Measurements from ENCODE around the gene PARD3.

Gene PARD3

GRCh38 chr10:34549001-34549400 is 266.1 kb downstream of the PARD3 start:
- no peak for DNase-seq (ENCODE audit: low read depth in 1 of 2, low spot score in 1 of 2)

GRCh38 chr10:34548466-34548865 is 266.6 kb downstream of the PARD3 start:
- DNase-seq (ENCODE audit: low read depth in 1 of 2, low spot score in 1 of 2) = no peak

DNA sequence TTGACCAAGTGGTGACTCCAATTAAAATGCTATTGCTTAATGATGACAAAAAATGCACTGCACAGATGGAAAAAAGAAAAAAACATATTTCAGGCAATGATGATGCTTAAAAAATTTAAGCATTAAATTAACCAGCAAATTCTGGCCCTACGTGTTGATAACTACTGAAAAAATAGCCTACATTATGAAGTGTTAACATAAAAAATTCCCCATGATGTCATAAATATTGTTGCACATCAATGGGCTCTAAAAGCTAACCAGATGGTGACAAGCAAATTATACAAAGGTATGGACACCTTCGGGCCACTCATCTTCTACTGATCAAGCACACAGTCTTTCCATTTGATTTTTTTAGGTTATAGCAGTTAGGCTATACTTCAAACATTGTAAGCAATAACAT is 267.4 kb downstream of the PARD3 start:
- DNase-seq (ENCODE audit: low read depth in 1 of 2, low spot score in 1 of 2) = no peak

DNA sequence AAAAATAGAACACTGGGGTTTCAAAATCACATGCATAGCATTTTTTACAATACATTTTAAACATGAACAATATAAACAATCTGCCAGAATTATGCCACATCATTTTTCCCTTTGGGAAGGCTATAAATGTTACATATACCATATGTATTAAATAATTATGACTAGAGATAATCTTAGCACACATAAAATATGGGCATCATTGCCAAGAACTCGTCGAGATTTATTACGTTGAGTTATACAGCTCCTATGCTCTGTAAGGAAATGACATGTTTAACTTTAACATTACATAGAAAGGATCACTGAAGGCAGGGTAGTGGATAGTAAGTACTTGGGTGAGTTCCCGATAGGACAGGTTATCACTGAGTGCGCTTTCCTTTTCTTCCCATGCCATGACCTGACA is 267.8 kb downstream of the PARD3 start:
- DNase-seq (ENCODE audit: low read depth in 1 of 2, low spot score in 1 of 2) = no peak

DNA sequence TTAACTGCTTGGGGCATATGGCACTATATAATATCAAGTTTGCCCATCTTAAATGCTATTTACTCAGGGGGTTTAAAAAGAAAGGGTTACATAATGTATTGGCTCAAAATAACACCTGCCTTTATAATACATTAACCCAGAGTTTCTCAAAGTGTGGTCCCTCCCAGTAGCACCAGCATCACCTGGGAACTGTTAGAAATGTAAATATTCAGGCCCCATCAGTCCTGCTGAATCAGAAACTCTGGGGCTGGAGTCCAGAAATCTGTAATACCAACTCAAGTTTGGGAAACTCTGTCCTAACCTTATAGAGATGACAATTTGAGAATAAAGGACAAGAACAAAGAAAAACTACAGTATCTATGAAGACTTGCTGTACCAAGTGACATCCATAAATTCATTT is 270.7 kb downstream of the PARD3 start:
- no peak for DNase-seq (ENCODE audit: low read depth in 1 of 2, low spot score in 1 of 2)

DNA sequence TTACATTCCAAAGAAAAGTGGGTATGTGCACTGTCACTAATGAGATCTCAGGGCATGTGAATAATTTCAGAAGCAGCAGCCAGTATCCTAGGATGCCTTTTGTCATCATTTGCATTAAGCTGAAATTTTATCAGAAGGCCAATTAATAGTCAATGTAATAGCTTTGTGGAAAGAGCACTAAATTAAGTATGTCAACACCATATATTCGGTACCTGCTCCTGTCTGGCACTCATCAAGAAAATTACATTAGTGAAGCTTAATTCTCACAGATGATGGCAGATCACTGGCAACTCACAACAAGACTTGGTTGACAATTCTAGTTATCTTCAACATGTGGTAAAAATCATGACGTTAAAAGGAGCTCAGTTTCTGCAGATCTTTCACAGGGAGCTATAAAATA is 271.4 kb downstream of the PARD3 start:
- DNase-seq (ENCODE audit: low read depth in 1 of 2, low spot score in 1 of 2) = no peak

- DNase-seq (ENCODE audit: low read depth in 1 of 2, low spot score in 1 of 2) = no peak
Observed at GRCh38 chr10:34540492-34540891, 274.6 kb downstream of the PARD3 start.

DNA sequence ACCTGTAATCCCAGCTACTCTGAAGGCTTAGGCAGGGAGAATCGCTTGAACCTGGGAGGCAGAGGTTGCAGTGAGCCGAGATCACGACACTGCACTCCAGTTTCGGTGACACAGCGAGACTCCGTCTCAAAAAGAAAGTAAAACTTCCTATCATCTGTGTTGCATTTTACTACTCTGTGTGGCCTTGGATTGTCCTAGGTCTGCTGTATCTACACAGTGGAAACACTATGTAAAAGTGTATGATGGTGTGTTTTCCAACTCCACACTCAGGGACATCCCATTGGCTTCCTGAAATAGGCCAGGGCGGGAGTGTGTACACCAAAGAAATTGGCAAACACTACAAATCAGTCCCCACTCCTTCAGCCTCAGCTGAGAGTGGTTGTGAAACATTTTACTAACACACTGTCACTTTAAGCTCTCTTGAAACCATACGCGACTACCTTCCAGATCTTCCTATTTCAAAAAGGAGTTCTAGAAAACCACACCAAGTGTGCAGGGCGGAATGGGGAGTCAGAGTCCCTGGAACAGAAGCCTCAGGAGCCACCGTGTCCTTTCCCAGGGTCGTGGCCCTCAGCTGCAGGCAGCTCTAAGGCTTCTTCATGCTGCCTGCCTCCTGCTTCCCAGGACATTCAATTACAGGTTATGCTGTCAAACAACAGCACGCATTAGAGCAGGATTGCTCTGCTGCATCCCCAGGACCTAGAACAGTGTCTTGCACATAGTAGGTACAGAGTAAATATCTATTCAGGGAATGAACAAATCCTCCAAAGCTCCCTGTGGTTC is 275.4 kb downstream of the PARD3 start:
- no peak for DNase-seq (ENCODE audit: low read depth in 1 of 2, low spot score in 1 of 2)

DNA sequence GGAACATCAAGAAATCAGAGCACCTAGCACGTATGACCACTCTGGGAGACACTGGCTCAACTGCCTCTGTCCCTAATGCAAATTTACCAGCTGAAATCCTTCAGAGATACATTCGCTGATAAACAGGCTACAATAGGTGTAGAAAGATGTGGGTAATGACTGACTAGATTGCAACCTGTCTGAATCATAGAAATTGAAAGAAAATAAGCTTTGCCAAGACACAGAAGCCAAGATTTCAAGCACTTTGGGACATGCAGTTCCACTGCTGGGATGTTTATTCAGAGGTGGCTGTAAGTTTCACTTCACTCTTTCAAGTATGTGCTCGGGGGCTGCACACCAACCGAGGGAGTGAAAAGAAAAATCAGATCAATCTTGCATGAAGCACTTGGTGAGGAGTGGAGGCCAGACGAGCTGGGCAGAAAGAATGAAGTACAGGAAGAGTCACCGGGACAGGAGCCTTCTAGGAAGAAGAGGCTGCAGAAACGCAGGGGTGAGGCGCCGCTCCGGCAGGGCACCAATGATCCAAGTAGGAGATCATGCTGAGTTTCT is 276.7 kb downstream of the PARD3 start:
- no peak for DNase-seq (ENCODE audit: low read depth in 1 of 2, low spot score in 1 of 2)

- DNase-seq (ENCODE audit: low read depth in 1 of 2, low spot score in 1 of 2) = no peak
Observed at GRCh38 chr10:34537629-34538231, 277.4 kb downstream of the PARD3 start.

- no peak for DNase-seq (ENCODE audit: low read depth in 1 of 2, low spot score in 1 of 2)
Observed at GRCh38 chr10:34535872-34536271, 279.2 kb downstream of the PARD3 start.

- no peak for DNase-seq (ENCODE audit: low read depth in 1 of 2, low spot score in 1 of 2)
Observed at GRCh38 chr10:34530778-34531177, 284.3 kb downstream of the PARD3 start.

GRCh38 chr10:34528320-34528719 is 286.8 kb downstream of the PARD3 start:
- DNase-seq (ENCODE audit: low read depth in 1 of 2, low spot score in 1 of 2) = no peak

- DNase-seq (ENCODE audit: low read depth in 1 of 2, low spot score in 1 of 2) = no peak
Observed at GRCh38 chr10:34526758-34527730, 288.1 kb downstream of the PARD3 start.

- DNase-seq (ENCODE audit: low read depth in 1 of 2, low spot score in 1 of 2) = no peak
Observed at GRCh38 chr10:34526186-34526585, 288.9 kb downstream of the PARD3 start.

DNA sequence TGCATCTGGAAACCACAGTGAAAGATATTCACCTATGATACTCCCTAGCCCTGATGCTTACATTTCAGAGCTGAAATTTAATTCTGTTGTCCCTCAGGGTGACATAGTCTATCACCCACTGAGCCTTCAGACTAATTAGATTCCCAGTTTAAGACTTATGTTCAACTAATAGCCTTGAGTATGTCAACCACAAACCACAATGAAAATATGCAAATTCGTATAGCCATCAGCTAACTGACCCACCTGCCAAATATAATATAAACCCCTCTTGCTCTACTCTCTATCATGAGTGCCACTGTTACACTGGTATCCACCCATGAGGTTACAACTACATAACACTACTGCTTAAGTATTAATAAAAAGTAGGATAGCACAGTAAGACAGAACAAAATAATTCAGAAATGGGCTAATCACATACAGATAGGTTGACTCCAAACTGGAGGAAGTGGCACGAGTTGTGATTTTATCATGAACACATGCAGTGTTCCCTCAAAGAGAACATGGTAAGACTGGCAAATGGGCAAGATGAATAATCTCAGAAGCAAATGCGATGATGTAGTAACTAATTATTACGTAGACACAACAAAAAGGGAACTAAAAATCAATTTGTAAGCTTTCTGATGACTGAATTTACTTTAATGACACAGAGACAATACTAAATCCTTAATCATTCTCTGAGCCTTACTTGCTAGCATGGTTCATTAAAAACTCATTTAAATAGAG is 290.6 kb downstream of the PARD3 start:
- DNase-seq (ENCODE audit: low read depth in 1 of 2, low spot score in 1 of 2) = no peak

- DNase-seq (ENCODE audit: low read depth in 1 of 2, low spot score in 1 of 2) = no peak
Observed at GRCh38 chr10:34523017-34523767, 291.9 kb downstream of the PARD3 start.

- DNase-seq (ENCODE audit: low read depth in 1 of 2, low spot score in 1 of 2) = no peak
Observed at GRCh38 chr10:34522546-34522945, 292.6 kb downstream of the PARD3 start.

DNA sequence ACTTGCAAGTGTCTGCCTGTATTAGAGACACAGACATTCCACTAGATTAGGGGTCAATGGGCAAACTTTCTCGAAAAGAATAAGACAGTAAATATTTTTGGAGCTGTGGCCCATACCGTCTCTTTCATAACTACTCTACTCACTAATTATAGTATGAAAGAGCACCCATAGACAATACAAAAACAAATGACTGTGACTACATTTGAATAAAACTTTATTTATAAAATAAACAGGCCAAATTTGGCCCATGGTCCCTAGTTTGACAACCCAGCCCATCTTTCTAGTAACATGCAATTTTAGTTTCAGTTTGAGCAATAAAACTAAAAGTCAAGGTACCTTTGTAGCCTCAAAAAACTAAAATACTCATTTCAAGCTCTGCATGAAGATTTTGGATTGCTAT is 294.6 kb downstream of the PARD3 start:
- DNase-seq (ENCODE audit: low read depth in 1 of 2, low spot score in 1 of 2) = no peak

GRCh38 chr10:34520084-34520483 is 295.0 kb downstream of the PARD3 start:
- no peak for DNase-seq (ENCODE audit: low read depth in 1 of 2, low spot score in 1 of 2)
